Fibroblast of pulmonary artery (primary cell): Measurements from ENCODE around the gene ING4.
A peak's percentile ranks its signal among the peaks of the same experiment; 100 is the strongest.

Source experiments
- DNase-seq: peaks from one replicate; pipeline ENCODE4 v3.0.0-alpha.2; 2010; ENCODE audit warnings: low read depth
- H3K4me3 ChIP-seq: replicated peaks from 2 replicates; pipeline ENCODE4 v1.5.1; 2011; ENCODE audit warnings: low read depth, mild to moderate bottlenecking, control low read depth, low read length, moderate library complexity
- TF ChIP-seq, protein P1 (sequence below): IDR thresholded peaks from 2 replicates; pipeline ENCODE4 v1.5.1; 2011; ENCODE audit warnings: mild to moderate bottlenecking, control low read depth, low read length, inconsistent platforms; ENCODE audit errors: missing control alignments

Gene ING4

DNA sequence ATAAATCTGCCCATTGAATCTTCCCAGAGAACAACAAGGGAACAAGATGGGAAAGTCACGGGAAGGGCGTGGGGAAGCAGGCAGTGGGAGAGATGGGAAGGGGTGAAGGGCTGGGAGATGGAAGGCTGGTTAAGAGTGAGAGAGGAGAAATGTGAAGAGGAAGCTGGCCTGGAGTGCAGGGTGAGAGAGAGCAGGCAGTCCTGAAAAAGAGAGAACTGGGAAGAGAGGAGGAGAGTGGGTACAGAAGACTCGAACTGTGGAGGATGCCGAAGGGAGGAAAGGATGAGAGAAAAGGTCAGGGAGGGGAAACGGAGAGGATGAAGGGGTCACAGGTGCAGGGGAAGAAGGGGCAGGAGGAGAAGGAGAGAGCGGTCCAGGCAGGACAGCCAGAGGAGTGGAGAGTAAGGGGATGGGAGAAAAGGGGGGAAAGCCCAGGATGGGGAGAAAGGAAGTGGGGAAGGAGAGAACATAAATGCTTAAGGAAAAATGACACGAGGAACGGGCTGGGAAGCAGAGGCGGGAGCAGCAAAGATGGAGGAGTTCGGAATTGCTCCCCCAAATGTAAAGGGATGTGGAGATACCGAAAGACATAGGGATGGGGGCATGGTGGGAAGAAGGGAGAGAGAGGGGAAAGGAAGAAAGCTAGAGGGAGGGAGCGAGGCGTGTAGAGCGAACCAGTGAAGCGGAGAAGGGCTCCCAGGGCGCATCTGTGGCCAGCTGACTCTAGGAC is 36.5 kb upstream of the ING4 start:
- TF ChIP-seq, protein P1, sequence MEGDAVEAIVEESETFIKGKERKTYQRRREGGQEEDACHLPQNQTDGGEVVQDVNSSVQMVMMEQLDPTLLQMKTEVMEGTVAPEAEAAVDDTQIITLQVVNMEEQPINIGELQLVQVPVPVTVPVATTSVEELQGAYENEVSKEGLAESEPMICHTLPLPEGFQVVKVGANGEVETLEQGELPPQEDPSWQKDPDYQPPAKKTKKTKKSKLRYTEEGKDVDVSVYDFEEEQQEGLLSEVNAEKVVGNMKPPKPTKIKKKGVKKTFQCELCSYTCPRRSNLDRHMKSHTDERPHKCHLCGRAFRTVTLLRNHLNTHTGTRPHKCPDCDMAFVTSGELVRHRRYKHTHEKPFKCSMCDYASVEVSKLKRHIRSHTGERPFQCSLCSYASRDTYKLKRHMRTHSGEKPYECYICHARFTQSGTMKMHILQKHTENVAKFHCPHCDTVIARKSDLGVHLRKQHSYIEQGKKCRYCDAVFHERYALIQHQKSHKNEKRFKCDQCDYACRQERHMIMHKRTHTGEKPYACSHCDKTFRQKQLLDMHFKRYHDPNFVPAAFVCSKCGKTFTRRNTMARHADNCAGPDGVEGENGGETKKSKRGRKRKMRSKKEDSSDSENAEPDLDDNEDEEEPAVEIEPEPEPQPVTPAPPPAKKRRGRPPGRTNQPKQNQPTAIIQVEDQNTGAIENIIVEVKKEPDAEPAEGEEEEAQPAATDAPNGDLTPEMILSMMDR: no peak
- no peak for DNase-seq
- peak overlapping the region; percentile 45 for H3K4me3 ChIP-seq

DNA sequence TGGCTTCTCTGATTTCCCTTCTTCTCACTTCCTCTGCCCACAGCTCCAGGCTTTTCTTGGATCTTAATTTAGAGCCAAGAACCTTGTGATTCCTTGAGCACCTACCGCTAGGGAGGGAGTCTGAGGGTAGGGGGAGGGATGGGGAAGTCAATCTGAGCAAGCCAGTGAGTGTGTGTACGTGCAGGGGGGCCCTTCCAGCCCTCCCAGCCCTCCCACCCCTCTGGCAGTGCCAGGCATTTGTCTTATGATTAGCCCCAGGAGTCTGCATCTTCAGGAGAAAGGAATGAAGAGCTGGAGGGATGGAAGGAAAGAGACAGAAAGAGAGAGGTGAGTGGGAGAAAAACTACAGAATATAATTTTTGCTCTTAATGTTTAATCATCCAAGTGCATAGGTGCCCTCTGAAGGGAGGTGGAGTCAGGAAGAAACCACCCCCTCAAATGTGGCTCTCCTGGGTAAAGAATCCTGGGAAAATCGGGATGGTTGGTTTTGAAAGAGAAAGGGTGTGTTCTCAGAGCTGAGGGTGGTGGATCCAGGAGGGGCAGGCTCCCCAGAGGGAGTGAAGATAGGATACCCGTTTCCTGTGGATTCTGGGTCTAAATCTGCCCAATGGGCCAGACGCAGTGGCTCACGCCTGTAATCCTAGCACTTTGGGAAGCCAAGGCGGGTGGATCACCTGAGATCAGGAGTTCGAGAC is 35.6 kb upstream of the ING4 start:
- TF ChIP-seq, protein P1: no peak
- DNase-seq: no peak
- no peak overlapping the region for H3K4me3 ChIP-seq

DNA sequence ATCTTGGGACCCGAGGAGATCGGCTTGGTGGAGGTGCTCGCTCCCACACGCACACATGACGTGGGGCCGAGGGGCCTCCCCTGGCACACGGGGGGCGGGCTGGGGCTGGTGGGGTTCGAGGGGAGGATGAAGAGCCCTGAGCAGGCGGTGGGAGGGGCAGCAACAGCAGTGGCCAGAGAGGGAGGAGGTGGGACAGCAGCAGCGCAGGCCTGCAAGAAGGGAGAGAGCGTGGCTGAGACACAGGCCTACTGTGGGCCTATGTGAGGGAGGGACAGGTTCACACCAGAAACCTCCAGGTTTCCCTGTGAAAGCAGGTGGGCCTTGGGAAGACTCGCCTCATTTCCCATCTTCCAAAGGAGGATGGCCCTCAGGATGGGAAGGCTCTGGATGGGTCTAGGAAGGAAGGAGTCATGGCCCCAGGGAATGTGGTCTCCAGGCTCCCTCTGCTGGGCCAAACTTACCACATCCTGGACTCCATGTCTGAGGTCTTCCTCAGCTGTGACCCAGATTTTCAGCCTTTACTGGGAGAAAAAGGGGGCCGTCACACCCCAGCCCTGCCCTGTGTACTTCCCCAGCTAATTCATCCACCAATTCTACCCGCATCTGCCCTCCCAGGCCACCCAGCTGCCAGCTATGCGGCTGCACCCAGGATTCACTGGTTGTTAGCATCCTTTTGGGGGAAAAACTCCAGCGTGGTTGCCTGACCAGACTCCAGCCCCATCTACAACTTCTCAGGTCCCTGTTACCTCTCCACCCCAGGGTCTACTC is 34.8 kb upstream of the ING4 start:
- TF ChIP-seq, protein P1: peak; percentile 68
- no peak overlapping the region for H3K4me3 ChIP-seq
- DNase-seq: peak; percentile 70

DNA sequence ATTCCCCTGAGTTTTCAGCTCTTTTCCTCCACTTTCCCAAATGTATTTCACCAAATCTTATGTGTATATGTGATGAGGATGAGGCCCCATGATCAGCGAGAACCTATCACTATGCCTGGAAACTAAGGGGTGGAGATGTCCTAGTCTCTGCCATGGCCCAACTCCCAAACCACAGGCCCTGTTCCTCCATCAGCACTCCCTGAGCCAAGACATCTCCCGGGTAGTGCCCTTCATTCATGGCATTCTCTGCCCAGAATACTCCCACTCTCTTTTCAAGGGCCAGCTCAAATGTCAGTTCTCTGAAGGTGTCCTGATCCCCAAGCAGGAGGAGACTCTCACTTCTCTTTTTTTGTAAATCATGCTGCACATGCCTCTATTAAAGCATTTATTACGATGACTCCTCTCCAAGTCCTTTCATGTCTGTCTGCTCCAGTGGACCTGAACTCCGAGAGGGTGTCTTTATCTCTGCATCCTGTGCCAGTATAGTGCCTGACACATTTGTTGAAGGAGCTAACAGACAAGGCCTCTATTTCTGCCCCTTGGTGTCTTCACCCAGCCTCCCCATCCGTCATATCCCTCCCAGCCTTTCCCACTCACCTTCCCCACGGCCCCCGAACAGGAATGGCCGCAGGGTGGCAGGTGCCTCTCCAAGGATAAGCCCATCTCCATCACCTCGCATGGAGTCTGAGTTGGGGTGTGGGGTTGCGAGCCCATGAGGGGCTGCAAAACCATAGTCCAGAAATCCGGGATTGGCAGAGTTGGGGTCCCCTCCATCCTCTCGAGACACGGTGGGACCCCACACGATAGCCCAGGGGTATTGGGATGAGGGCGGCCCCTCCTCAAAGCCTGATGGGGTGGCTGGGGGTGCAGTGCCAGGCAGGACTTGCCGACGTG is 34.0 kb upstream of the ING4 start:
- TF ChIP-seq, protein P1: no peak
- no peak for DNase-seq
- no peak overlapping the region for H3K4me3 ChIP-seq

DNA sequence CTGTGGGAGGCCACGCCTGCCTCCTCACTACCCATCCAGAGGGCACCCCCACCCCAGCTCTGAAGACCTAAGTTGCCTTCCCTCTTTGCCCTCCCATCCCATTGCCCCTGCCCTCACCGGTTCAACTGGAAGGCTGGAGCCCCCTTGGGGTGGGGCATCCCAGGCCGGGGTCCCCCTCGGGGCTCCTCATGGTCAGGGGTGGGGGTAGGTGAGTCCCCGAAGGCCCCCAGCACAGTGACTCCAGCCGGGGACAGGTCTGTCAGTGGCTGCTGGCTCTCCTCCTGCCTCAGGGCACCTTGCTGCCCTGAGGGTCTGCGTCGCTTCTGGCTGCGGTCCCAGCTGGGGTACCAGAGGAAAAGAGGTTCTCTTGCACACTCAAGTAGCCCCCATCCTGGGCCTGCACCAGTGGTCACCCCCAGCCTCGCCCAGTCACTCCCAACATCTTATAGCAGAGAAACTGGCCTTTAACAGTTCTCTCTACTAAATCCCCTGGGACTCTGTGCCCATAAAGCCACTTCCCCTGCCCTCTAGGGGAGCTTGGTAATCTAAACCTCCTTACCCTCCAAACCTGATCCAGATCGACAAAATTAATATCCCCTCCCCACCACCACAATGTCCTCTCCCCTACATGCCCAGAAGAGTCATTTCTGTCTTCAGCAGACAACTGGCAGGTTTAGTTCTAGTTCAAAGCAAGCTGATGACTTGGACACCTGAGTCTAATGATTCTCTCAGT is 32.6 kb upstream of the ING4 start:
- DNase-seq: no peak
- TF ChIP-seq, protein P1: no peak
- no peak overlapping the region for H3K4me3 ChIP-seq

DNA sequence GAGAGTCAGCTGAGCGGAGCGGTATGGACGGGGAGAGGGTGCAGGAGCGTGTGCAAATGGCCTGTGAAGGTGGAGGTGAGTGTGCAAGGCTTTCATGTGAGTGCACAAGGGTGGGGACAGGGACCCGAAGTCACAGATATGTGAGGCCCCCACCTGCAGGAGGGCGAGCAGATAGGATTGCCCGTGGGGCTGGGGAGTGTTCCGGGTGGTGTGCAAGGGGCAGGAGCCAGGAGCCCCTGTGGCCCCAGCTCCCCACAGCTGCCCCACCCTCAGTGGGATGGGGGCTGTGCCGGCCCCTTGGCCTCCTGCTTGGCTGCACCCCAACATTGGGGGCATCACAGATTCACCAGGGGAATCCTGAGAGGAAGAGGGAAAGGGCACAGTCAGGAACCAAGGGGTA is 31.8 kb upstream of the ING4 start:
- DNase-seq: no peak
- TF ChIP-seq, protein P1: no peak
- H3K4me3 ChIP-seq: no peak overlapping the region
